ENCODE data around the gene TWIST2.

TWIST2 gene

GRCh38 chr2:238838786-238839327 is 9.0 kb upstream of the TWIST2 start:
- no peak for DNase-seq (ENCODE audit: low spot score)

- no peak for DNase-seq (ENCODE audit: low spot score)
These were observed 8.5 kb upstream of the TWIST2 start for GRCh38 chr2:238839428-238839827.

- no peak for DNase-seq (ENCODE audit: low spot score)
These were observed 6.2 kb upstream of the TWIST2 start for GRCh38 chr2:238841542-238842164.

- no peak for DNase-seq (ENCODE audit: low spot score)
These were observed 4.4 kb upstream of the TWIST2 start for GRCh38 chr2:238843476-238843875.

GRCh38 chr2:238845583-238846377 is 2.1 kb upstream of the TWIST2 start:
- no peak for DNase-seq (ENCODE audit: low spot score)

GRCh38 chr2:238846378-238846627 is 1.6 kb upstream of the TWIST2 start:
- no peak for DNase-seq (ENCODE audit: low spot score)

- DNase-seq (ENCODE audit: low spot score): no peak
These were observed 1.1 kb upstream of the TWIST2 start for GRCh38 chr2:238846628-238847418.

- DNase-seq (ENCODE audit: low spot score): no peak
These were observed 475 bp upstream of the TWIST2 start for GRCh38 chr2:238847419-238847801.

GRCh38 chr2:238848691-238848975 is 748 bp downstream of the TWIST2 start:
- no peak for DNase-seq (ENCODE audit: low spot score)

GRCh38 chr2:238848976-238849853 is 1.3 kb downstream of the TWIST2 start:
- peak; percentile 10 for DNase-seq (ENCODE audit: low spot score)

GRCh38 chr2:238850091-238850490 is 2.2 kb downstream of the TWIST2 start:
- DNase-seq (ENCODE audit: low spot score): no peak

GRCh38 chr2:238851026-238851425 is 3.1 kb downstream of the TWIST2 start:
- no peak for DNase-seq (ENCODE audit: low spot score)

- DNase-seq (ENCODE audit: low spot score): no peak
These were observed 3.9 kb downstream of the TWIST2 start for GRCh38 chr2:238851761-238852160.

- DNase-seq (ENCODE audit: low spot score): no peak
These were observed 4.5 kb downstream of the TWIST2 start for GRCh38 chr2:238852206-238852869.

GRCh38 chr2:238853218-238853617 is 5.3 kb downstream of the TWIST2 start:
- DNase-seq (ENCODE audit: low spot score): no peak

- no peak for DNase-seq (ENCODE audit: low spot score)
These were observed 5.8 kb downstream of the TWIST2 start for GRCh38 chr2:238853721-238854120.

GRCh38 chr2:238854246-238854645 is 6.4 kb downstream of the TWIST2 start:
- DNase-seq (ENCODE audit: low spot score): no peak

- DNase-seq (ENCODE audit: low spot score): no peak
These were observed 6.9 kb downstream of the TWIST2 start for GRCh38 chr2:238854699-238855229.

GRCh38 chr2:238855299-238855698 is 7.4 kb downstream of the TWIST2 start:
- no peak for DNase-seq (ENCODE audit: low spot score)

- no peak for DNase-seq (ENCODE audit: low spot score)
These were observed 8.2 kb downstream of the TWIST2 start for GRCh38 chr2:238855891-238856580.
